Smooth muscle cell (in vitro differentiated cells): ENCODE results near the gene GRK6. TPM values are rescaled to one million over a fixed set of nuclear protein-coding genes. Genes with fewer than 3 reads are reported as not detected.

Experiments
- DNase-seq: peaks from one replicate; lab custom pipeline; 2025; ENCODE audit not compliant: unreplicated experiment; lab: John Stamatoyannopoulos, UW
- H2AFZ ChIP-seq: fragments of 200-600 bp; sonication (generic); 2 replicates; pipeline ENCODE4 v1.6.0; 2016; ENCODE audit warnings: antibody characterized with exemption, low read depth, mild to moderate bottlenecking
- H3F3A ChIP-seq: fragments of 200-600 bp; sonication (generic); 2 replicates; pipeline ENCODE4 v1.6.0; 2017; ENCODE audit warnings: antibody characterized with exemption, low read depth
- H3K27ac ChIP-seq: fragments of 200-600 bp; sonication (generic); 2 replicates; pipeline ENCODE4 v1.5.1; 2016; ENCODE audit warnings: low read depth, mild to moderate bottlenecking
- H3K27me3 ChIP-seq: fragments of 200-600 bp; sonication (generic); 2 replicates; pipeline ENCODE4 v1.6.1; 2016; ENCODE audit warnings: low read depth, mild to moderate bottlenecking
- H3K36me3 ChIP-seq: fragments of 200-600 bp; sonication (generic); 2 replicates; pipeline ENCODE4 v1.5.1; 2016; ENCODE audit warnings: low read depth
- H3K4me1 ChIP-seq: fragments of 200-600 bp; sonication (generic); 2 replicates; pipeline ENCODE4 v1.5.1; 2016; ENCODE audit warnings: low read depth
- H3K4me2 ChIP-seq: fragments of 200-600 bp; sonication (generic); 2 replicates; pipeline ENCODE4 v1.6.0; 2016; ENCODE audit warnings: mild to moderate bottlenecking
- H3K4me3 ChIP-seq: fragments of 200-600 bp; sonication (generic); 2 replicates; pipeline ENCODE4 v1.5.1; 2016; ENCODE audit warnings: mild to moderate bottlenecking
- H3K79me2 ChIP-seq: fragments of 200-600 bp; sonication (generic); 2 replicates; pipeline ENCODE4 v1.6.0; 2016; ENCODE audit warnings: low read depth, mild to moderate bottlenecking
- H3K9ac ChIP-seq: fragments of 200-600 bp; sonication (generic); 2 replicates; pipeline ENCODE4 v1.6.0; 2016; ENCODE audit warnings: low read depth
- H3K9me3 ChIP-seq: fragments of 200-600 bp; sonication (generic); replicated peaks from 2 replicates; pipeline ENCODE4 v1.5.1; 2016; ENCODE audit warnings: low read depth
- H4K20me1 ChIP-seq: fragments of 200-600 bp; sonication (generic); 2 replicates; pipeline ENCODE4 v1.6.0; 2016; ENCODE audit warnings: low read depth
- WGBS: methylation state at CpG from one replicate; pipeline ENCODE4 v1.1.7; 2016; ENCODE audit warnings: low lambda C conversion rate; 5-methylcytosine and 5-hydroxymethylcytosine counted together
- polyA plus RNA-seq: library from polyadenylated mRNA; unstranded; fragments of >200 nt; fragmentation: Nextera tagmentation; extraction: Ambion mirVana; gene quantifications from 2 replicates; pipeline ENCODE4 v1.2.1, GENCODE V29; 2016
- total RNA-seq: library from RNA; depleted of rRNA; stranded (reverse); fragments of >200 nt; gene quantifications from 2 replicates; pipeline ENCODE4 v1.2.3, GENCODE V29; 2014
- TF ChIP-seq, protein P1 (sequence below): fragments of 200-600 bp; sonication (generic); IDR thresholded peaks from 2 replicates; pipeline ENCODE4 v1.5.1; 2017; ENCODE audit warnings: borderline replicate concordance, mild to moderate bottlenecking, antibody characterized with exemption; ENCODE audit not compliant: insufficient read depth, poor library complexity, severe bottlenecking

GRK6 gene
- total and polyA plus RNA-seq, 2 experiments from 2014 or later = 20.8 to 28.5 TPM

DNA sequence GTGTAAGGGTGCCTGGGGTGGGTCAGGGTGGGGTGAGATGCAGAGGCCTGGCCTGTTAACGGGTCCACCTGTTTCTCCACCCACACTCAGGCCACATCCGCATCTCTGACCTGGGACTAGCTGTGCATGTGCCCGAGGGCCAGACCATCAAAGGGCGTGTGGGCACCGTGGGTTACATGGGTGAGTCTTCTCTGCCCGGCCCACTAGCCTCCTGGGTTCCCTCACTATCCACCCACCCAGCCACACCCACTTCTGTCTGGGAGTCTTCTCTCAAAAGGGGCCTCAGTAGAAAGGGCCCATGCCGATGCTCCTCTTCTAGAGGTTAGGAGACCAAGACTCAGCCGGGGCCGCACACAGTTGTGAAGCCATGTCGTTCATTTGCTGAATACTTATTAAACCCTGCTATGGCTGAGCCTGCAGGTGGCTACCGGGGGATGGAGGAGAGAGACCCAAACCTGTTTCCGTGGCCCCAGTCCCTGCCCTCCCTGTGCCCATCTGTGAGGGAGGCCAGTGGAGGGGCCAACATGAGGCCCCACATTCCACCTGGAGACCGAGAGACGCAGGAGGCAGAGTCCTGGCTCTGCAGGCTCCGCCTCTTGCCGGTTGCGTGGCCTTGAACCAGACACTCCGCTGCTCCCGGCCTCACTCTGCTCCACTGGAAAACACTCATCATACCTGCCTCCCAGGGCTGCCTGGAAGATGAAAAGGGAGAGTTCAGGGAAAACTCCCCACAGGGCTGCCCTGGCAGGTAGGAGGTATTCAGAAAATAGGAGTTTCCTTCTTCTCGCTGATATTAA lies 8.7 kb downstream of the GRK6 start:
- Histone ChIP-seq H2AFZ (no peak overlapping the region), H3K4me1 (no peaks in the 10 kb centered on the region), H3K36me3 (no peaks in the 10 kb centered on the region)

DNA sequence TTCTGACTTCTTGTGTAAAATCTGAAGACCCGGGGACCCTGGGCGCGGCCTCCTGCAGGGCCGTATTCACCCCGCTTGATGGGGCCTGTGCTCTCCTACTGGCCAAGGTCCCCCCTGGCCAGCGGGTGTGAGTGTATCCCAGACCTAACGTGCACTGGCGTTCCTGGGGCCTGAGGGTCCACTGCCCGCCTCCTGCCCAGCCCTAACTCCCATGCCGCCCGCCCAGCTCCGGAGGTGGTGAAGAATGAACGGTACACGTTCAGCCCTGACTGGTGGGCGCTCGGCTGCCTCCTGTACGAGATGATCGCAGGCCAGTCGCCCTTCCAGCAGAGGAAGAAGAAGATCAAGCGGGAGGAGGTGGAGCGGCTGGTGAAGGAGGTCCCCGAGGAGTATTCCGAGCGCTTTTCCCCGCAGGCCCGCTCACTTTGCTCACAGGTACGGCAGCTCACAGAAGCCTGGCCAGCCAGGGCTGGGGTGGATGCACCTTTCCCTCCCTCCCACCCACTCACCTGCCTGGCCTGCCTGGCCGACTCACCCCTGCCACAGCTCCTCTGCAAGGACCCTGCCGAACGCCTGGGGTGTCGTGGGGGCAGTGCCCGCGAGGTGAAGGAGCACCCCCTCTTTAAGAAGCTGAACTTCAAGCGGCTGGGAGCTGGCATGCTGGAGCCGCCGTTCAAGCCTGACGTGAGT lies 9.5 kb downstream of the GRK6 start:
- H3F3A ChIP-seq = no peaks in the 10 kb centered on the region
- WGBS = 94% methylated on average over 36 of the region's 37 CpGs
- H3K4me2 ChIP-seq = no peak overlapping the region
- no peak overlapping the region for H2AFZ ChIP-seq
- H3K27ac ChIP-seq = no peak overlapping the region
- no peak overlapping the region for H3K4me3 ChIP-seq
- no peaks in the 10 kb centered on the region for H3K79me2 ChIP-seq
- no peaks in the 10 kb centered on the region for H3K36me3 ChIP-seq
- no peaks in the 10 kb centered on the region for H4K20me1 ChIP-seq
- no peaks in the 10 kb centered on the region for H3K27me3 ChIP-seq
- no peaks in the 10 kb centered on the region for H3K4me1 ChIP-seq
- H3K9ac ChIP-seq = no peak overlapping the region
- no peaks in the 10 kb centered on the region for H3K9me3 ChIP-seq
- TF ChIP-seq, protein P1, sequence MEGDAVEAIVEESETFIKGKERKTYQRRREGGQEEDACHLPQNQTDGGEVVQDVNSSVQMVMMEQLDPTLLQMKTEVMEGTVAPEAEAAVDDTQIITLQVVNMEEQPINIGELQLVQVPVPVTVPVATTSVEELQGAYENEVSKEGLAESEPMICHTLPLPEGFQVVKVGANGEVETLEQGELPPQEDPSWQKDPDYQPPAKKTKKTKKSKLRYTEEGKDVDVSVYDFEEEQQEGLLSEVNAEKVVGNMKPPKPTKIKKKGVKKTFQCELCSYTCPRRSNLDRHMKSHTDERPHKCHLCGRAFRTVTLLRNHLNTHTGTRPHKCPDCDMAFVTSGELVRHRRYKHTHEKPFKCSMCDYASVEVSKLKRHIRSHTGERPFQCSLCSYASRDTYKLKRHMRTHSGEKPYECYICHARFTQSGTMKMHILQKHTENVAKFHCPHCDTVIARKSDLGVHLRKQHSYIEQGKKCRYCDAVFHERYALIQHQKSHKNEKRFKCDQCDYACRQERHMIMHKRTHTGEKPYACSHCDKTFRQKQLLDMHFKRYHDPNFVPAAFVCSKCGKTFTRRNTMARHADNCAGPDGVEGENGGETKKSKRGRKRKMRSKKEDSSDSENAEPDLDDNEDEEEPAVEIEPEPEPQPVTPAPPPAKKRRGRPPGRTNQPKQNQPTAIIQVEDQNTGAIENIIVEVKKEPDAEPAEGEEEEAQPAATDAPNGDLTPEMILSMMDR = no peak
- DNase-seq = no peak

More for the DNA sequence above, 8.7 kb downstream of the GRK6 start:
- Histone ChIP-seq H3K4me3 (no peak overlapping the region), H3K27ac (no peak overlapping the region), H3K79me2 (no peaks in the 10 kb centered on the region), H4K20me1 (no peaks in the 10 kb centered on the region), H3F3A (no peaks in the 10 kb centered on the region), H3K4me2 (no peak overlapping the region), H3K9ac (no peak overlapping the region), H3K9me3 (no peaks in the 10 kb centered on the region), H3K27me3 (no peaks in the 10 kb centered on the region)
- 96% methylated on average over 20 of the region's 20 CpGs for WGBS
- DNase-seq = no peak
- TF ChIP-seq, protein P1 = no peak

DNA sequence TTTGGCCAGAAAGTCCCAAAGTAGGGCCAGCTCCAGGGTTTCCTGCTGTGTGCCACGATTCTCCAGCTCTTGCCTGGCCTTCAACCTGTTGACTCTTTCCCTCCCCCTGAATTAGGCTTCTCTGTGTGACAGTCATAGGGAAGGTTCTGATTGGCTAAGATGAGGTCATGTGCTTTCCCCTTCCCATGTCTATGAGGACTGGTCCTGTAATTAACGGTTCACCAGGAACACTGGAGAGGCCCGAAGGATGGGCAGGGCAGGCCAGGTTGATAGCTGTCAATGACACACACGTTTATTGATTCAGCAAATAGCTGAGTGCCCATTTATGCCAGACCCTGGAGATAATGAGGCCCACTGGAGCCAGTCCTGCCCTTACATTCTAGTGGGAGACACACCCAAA lies 11.1 kb downstream of the GRK6 start:
- Histone ChIP-seq H3F3A (no peaks in the 10 kb centered on the region), H3K27me3 (no peaks in the 10 kb centered on the region), H3K79me2 (no peaks in the 10 kb centered on the region), H3K9ac (no peak overlapping the region), H3K27ac (no peak overlapping the region), H2AFZ (no peak overlapping the region), H3K4me3 (no peak overlapping the region), H4K20me1 (no peaks in the 10 kb centered on the region), H3K4me2 (no peak overlapping the region), H3K9me3 (no peaks in the 10 kb centered on the region), H3K4me1 (no peaks in the 10 kb centered on the region), H3K36me3 (no peaks in the 10 kb centered on the region)
- TF ChIP-seq, protein P1 = no peak
- WGBS = 83% methylated on average over 4 of the region's 4 CpGs
- no peak for DNase-seq
